ENCODE data around the gene C1orf216.

The C1orf216 gene

GRCh38 chr1:35680271-35680670 lies 38.4 kb downstream of the C1orf216 start (continued):
- TF ChIP-seq TSHZ2 (CRISPR knock-in tag; IDR thresholded peaks at IDR 0.05) = no peak
- no peak for TF ChIP-seq ESRRG (CRISPR knock-in tag; IDR thresholded peaks at IDR 0.05)
- no peak for TF ChIP-seq PPARA (CRISPR knock-in tag; IDR thresholded peaks at IDR 0.05; ENCODE audit: borderline replicate concordance)
- TF ChIP-seq ISL1 (CRISPR knock-in tag; IDR thresholded peaks at IDR 0.05) = no peak
- TF ChIP-seq CSRNP3 (CRISPR knock-in tag; IDR thresholded peaks at IDR 0.05) = no peak
- TF ChIP-seq BACH2 (CRISPR knock-in tag; IDR thresholded peaks at IDR 0.05; ENCODE audit: borderline replicate concordance) = no peak

- TF ChIP-seq ZFP3 (CRISPR knock-in tag; IDR thresholded peaks at IDR 0.05) (no peak), TOX (CRISPR knock-in tag; IDR thresholded peaks at IDR 0.05; ENCODE audit: borderline replicate concordance) (no peak), ZNF8 (CRISPR knock-in tag; IDR thresholded peaks at IDR 0.05) (no peak), GLIS3 (CRISPR knock-in tag; IDR thresholded peaks at IDR 0.05) (no peak), CSDC2 (CRISPR knock-in tag; IDR thresholded peaks at IDR 0.05) (no peak), RARB (CRISPR knock-in tag; IDR thresholded peaks at IDR 0.05) (no peak), ARNTL (CRISPR knock-in tag; IDR thresholded peaks at IDR 0.05; ENCODE audit: borderline replicate concordance, low read depth) (no peak), TCF4 (CRISPR knock-in tag; IDR thresholded peaks at IDR 0.05; ENCODE audit: borderline replicate concordance) (no peak), PATZ1 (CRISPR knock-in tag; IDR thresholded peaks at IDR 0.05; ENCODE audit: borderline replicate concordance) (no peak), ISL1 (CRISPR knock-in tag; IDR thresholded peaks at IDR 0.05) (no peak), BACH2 (CRISPR knock-in tag; IDR thresholded peaks at IDR 0.05; ENCODE audit: borderline replicate concordance) (no peak), ESRRG (CRISPR knock-in tag; IDR thresholded peaks at IDR 0.05) (no peak), PPARA (CRISPR knock-in tag; IDR thresholded peaks at IDR 0.05; ENCODE audit: borderline replicate concordance) (no peak), CREB5 (CRISPR knock-in tag; IDR thresholded peaks at IDR 0.05; ENCODE audit: low read depth) (no peak), TSHZ2 (CRISPR knock-in tag; IDR thresholded peaks at IDR 0.05) (no peak), OSR1 (CRISPR knock-in tag; IDR thresholded peaks at IDR 0.05) (no peak), ZFP30 (CRISPR knock-in tag; IDR thresholded peaks at IDR 0.05) (no peak), CSRNP3 (CRISPR knock-in tag; IDR thresholded peaks at IDR 0.05) (no peak), POU6F1 (CRISPR knock-in tag; IDR thresholded peaks at IDR 0.05; ENCODE audit: borderline replicate concordance, low read depth) (no peak)
- ATAC-seq = no peak
Measured at GRCh38 chr1:35675773-35676172, 42.9 kb downstream of the C1orf216 start.

Measured in SK-N-SH treated with all-trans-retinoic acid at 6 μM for 48 hours (cell line).